Measurements from ENCODE around the gene NPPA.
A peak's percentile ranks its signal among the peaks of the same experiment; 100 is the strongest.

Gene NPPA

GRCh38 chr1:11873395-11874257 is 26.0 kb upstream of the NPPA start:
- DNase-seq: no peak

GRCh38 chr1:11872545-11872944 is 25.0 kb upstream of the NPPA start:
- DNase-seq: no peak

GRCh38 chr1:11869650-11870207 is 22.1 kb upstream of the NPPA start:
- DNase-seq: no peak

- no peak for DNase-seq
These were observed 21.5 kb upstream of the NPPA start for GRCh38 chr1:11869104-11869503.

GRCh38 chr1:11868331-11868980 is 20.9 kb upstream of the NPPA start:
- DNase-seq: no peak

GRCh38 chr1:11862890-11863289 is 15.3 kb upstream of the NPPA start:
- DNase-seq: no peak

- no peak for DNase-seq
These were observed 13.0 kb upstream of the NPPA start for GRCh38 chr1:11860587-11860986.

GRCh38 chr1:11860083-11860482 is 12.5 kb upstream of the NPPA start:
- no peak for DNase-seq

GRCh38 chr1:11858968-11859871 is 11.6 kb upstream of the NPPA start:
- peak; percentile 33 for DNase-seq

- DNase-seq: no peak
These were observed 11.0 kb upstream of the NPPA start, which contains the start of gene NPPB for GRCh38 chr1:11858613-11858967. Gene NPPB (minus strand): TSS chr1:11858945. CDS start chr1:11858833, 112 bp downstream.

- no peak for DNase-seq
These were observed 10.6 kb upstream of the NPPA start for GRCh38 chr1:11858158-11858557.

- DNase-seq: no peak
These were observed 9.7 kb upstream of the NPPA start for GRCh38 chr1:11857164-11857851.

- no peak for DNase-seq
These were observed 9.1 kb upstream of the NPPA start for GRCh38 chr1:11856698-11857097.

GRCh38 chr1:11855430-11855829 is 7.8 kb upstream of the NPPA start:
- no peak for DNase-seq

- DNase-seq: no peak
These were observed 6.9 kb upstream of the NPPA start for GRCh38 chr1:11854519-11854918.

- no peak for DNase-seq
These were observed 3.6 kb upstream of the NPPA start for GRCh38 chr1:11851180-11851579.

- DNase-seq: no peak
These were observed 2.6 kb upstream of the NPPA start for GRCh38 chr1:11850156-11850555.

- no peak for DNase-seq
These were observed 754 bp upstream of the NPPA start for GRCh38 chr1:11848373-11848700.

- DNase-seq: no peak
These were observed 1.8 kb downstream of the NPPA start for GRCh38 chr1:11845641-11846335.

- DNase-seq: no peak
These were observed 5.2 kb downstream of the NPPA start for GRCh38 chr1:11842154-11843041.
